Measurements from ENCODE around the gene RAB11FIP2.

- TF ChIP-seq, protein P1, sequence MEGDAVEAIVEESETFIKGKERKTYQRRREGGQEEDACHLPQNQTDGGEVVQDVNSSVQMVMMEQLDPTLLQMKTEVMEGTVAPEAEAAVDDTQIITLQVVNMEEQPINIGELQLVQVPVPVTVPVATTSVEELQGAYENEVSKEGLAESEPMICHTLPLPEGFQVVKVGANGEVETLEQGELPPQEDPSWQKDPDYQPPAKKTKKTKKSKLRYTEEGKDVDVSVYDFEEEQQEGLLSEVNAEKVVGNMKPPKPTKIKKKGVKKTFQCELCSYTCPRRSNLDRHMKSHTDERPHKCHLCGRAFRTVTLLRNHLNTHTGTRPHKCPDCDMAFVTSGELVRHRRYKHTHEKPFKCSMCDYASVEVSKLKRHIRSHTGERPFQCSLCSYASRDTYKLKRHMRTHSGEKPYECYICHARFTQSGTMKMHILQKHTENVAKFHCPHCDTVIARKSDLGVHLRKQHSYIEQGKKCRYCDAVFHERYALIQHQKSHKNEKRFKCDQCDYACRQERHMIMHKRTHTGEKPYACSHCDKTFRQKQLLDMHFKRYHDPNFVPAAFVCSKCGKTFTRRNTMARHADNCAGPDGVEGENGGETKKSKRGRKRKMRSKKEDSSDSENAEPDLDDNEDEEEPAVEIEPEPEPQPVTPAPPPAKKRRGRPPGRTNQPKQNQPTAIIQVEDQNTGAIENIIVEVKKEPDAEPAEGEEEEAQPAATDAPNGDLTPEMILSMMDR (IDR thresholded peaks at IDR 0.05; ENCODE audit: low read depth, low read length, poor library complexity, severe bottlenecking) = no peak
- no peak for TF ChIP-seq EZH2phosphoT487 (IDR thresholded peaks at IDR 0.05; ENCODE audit: borderline replicate concordance, low read length)
Measured at GRCh38 chr10:118034791-118035261, 11.9 kb downstream of the RAB11FIP2 start.

Data from DOHH2 (cell line).